Retinal pigment epithelial cell (primary cell): ENCODE data around the gene KCTD5.

Source experiments
- DNase-seq: peaks from one replicate; pipeline ENCODE4 v3.0.0-alpha.2; 2010; ENCODE audit warnings: low read depth
- H3K4me3 ChIP-seq: 2 replicates; pipeline ENCODE4 v1.5.1; 2011; ENCODE audit warnings: mild to moderate bottlenecking, low read length, control low read depth, moderate library complexity
- TF ChIP-seq, protein P1 (sequence below): conservative IDR thresholded peaks from 2 replicates; pipeline ENCODE4 v1.5.1; 2011; ENCODE audit warnings: low read depth, low read length, control low read depth, inconsistent platforms

KCTD5 gene

DNA sequence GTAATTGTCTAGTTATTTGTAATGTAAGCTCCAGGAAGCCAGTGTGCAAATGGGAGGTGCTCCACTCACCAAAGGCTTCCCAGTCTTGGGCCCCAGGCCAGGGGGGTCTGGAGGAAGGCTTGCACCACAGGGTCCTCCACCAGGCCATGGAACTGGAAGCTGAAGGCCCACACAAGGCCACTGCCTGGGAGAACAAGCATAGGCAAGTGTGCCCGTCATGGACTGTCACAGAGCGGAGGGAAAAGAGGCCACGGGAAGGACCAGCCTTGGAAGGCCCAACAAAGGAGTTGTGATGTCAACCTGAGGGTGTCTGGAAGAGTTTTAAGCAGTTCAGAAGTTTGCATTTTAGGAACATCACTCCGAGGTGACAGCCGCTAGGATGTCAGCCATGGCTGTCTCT is 67.2 kb downstream of the KCTD5 start:
- TF ChIP-seq, protein P1, sequence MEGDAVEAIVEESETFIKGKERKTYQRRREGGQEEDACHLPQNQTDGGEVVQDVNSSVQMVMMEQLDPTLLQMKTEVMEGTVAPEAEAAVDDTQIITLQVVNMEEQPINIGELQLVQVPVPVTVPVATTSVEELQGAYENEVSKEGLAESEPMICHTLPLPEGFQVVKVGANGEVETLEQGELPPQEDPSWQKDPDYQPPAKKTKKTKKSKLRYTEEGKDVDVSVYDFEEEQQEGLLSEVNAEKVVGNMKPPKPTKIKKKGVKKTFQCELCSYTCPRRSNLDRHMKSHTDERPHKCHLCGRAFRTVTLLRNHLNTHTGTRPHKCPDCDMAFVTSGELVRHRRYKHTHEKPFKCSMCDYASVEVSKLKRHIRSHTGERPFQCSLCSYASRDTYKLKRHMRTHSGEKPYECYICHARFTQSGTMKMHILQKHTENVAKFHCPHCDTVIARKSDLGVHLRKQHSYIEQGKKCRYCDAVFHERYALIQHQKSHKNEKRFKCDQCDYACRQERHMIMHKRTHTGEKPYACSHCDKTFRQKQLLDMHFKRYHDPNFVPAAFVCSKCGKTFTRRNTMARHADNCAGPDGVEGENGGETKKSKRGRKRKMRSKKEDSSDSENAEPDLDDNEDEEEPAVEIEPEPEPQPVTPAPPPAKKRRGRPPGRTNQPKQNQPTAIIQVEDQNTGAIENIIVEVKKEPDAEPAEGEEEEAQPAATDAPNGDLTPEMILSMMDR, result no peak
- H3K4me3 ChIP-seq, result no peak overlapping the region
- no peak for DNase-seq

DNA sequence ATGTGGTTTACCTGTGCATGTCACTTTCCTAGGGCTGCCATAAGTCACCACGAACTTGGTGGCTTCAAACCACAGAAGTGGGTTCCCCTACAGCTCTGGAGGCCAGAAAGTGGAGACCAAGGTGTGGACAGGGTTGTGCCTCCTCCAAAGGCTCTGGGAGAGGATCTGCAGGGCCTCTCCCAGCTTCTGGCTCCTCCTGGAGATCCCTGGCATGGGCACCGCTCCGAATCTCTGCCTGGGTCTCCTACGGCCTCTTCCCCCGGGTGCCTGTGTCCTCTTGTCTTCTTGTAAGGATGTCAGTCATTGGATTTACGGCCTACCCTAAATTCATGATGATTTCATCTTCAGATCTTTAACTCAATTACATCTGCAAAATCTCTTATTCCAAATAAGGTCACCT is 67.6 kb downstream of the KCTD5 start:
- DNase-seq, result no peak
- TF ChIP-seq, protein P1, result no peak
- H3K4me3 ChIP-seq, result no peak overlapping the region

DNA sequence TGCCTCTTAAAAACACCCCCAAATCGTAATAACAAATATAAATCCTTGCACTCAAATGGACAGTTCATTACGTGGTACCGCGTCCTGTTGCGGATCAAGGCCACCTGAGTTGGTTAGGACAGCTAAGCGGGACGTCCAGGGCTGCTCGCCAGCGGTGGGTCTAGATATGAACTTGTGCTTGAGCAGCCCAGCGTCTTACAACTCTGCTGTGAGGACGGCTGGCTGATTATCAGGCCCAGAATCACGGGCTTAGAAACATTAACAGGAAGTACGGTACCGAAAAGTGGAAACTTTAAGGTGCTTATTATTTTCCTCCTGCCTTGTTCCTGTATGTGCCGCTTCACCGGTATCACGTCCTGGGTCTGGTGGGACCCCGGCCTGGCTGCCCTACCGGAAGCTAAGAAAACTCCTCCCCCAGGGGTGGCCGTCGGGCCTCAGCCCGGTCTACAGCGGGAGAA is 69.3 kb downstream of the KCTD5 start:
- peak overlapping the region; percentile 94 for H3K4me3 ChIP-seq
- DNase-seq, result no peak
- TF ChIP-seq, protein P1, result no peak

DNA sequence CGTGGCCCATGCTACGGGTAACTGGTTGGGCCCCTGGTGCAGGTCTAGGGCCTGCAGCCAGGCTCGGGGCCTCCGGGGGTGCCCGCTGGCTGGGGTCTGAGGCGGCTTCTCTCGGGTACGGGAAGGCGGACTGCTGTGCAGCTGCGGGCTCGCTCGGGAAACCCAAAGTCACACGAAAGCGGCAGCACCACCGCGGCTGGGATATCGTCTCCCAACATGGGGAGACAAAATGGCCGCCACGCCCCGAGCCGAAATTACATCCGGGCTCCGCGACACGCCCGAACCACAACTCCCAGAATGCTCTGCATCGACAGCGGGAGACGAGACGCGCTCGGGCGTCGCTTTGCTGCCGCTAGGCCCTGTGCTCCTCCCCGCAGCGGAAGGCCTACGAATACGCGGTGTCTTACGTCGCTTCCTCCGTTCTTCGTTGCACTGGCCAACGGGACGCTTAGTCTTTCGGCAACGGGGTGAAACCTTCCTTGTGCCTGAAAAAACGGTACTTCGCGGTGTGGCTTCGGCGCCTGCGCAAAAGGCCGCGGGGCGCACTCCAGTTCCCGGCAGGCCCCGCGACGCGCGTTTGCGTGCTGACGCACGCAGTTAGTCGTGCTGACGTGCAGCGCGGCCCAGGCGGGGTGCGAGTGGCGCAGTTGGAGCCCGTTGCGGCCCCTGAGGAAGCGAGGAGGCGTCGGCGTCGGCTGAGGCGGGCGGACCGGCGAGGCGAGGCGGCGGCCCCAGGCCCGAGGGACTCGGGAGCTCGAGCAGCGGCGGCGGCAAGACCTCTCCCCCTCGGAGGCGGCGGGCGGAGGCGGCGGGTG is 69.9 kb downstream of the KCTD5 start, which contains the start of gene SRRM2:
Gene SRRM2 (plus strand): TSS at position 604 of the 815 bp plus-strand sequence. CDS start 3,727 bp downstream, outside the sequence.
- DNase-seq, result peak; percentile 83
- H3K4me3 ChIP-seq, result peak within 1 kb of the TSS; percentile 94
- TF ChIP-seq, protein P1, result no peak

DNA sequence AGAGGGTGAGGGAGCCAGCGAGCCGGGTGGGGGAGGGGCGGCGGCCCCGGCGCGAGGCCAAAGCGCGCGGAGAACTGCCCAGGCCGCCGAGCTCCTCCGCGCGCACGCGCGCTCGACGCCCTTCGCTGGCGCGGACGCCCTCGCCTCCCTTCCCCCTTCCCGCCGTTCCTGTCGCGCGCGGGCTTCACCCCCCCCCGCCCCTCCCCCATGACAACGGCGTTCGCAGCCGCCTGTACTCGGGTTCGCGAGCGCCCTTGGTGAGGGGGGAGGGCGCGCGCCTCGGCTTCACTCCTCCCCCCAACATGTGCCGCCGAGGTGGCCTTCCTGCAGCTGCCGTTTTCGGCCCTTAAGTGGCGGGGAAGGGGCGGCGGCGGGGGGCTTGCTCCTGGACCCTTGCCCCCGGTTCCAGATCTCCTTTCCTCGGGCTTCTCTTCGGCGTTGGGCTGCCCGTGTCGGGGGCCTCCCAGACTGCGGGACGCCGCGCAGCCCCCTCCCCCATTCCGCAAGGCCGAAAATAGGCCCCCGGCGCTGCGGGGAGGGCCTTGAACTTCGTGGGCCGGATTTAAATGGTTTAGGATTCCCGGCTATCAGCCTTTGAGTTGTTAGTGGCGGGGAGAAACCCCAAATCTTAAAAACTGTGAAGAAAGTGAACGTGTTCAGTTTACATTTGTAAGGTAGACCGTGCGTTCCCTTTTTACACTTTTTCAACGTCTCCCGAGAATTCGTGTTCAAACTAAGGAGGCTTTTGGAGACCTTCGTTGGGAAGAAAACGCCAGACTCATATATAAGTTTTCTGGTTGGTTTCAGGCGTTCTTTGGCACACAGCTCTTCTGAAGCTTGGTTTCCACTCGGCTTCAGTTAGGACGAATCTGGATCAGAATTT is 70.8 kb downstream of the KCTD5 start:
- DNase-seq, result peak; percentile 17
- TF ChIP-seq, protein P1, result no peak
- H3K4me3 ChIP-seq, result peak overlapping the region; percentile 94

DNA sequence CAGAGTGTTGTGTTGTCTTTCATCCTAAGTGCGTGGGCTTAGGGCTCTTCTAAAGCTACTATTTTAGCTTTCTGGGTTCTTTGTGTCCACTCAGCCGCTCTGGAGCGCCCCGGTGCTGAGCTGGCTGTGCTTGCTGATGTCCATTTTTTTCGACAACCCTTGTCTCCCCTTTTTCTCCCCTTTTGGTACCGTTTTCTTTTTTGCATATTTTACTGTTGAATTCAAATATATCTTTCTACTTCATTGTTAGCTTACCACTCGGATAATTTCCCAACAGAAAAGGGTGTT is 71.4 kb downstream of the KCTD5 start:
- H3K4me3 ChIP-seq, result peak overlapping the region; percentile 94
- DNase-seq, result no peak
- TF ChIP-seq, protein P1, result peak; percentile 7
